MCF 10A (cell line): Measurements from ENCODE around the gene RBM48. TPM values are rescaled to one million over a fixed set of nuclear protein-coding genes. Genes with fewer than 3 reads are reported as not detected.

ENCODE experiments used
- BruUV-seq: library from RNA; stranded (reverse); fragments of 400-500 nt; replicated peaks from 2 replicates; lab custom pipeline; 2021; lab: Mats Ljungman, UMichigan
- CTCF ChIA-PET: fragments of 300-600 bp; sonication (Branson Sonifier 250); formaldehyde crosslinking; extraction: SDS; loops from one replicate; lab custom pipeline; 2021; ENCODE audit warnings: antibody characterized with exemption, inconsistent platforms; lab: Yijun Ruan, JAX
- POLR2A ChIA-PET: fragments of 300-600, 350-650 bp; sonication (Branson Sonifier 250); formaldehyde crosslinking; extraction: SDS; loops from one replicate; lab custom pipeline; 2020; ENCODE audit warnings: antibody characterized with exemption, inconsistent platforms; lab: Yijun Ruan, JAX
- DNase-seq: peaks from one replicate; pipeline ENCODE4 v3.0.0-alpha.2; 2018; ENCODE audit not compliant: unreplicated experiment
- H3K27ac Mint-ChIP-seq: one replicate; pipeline ENCODE4 v1.8.0; 2022; ENCODE audit warnings: mild to moderate bottlenecking, low read depth, mixed read lengths; ENCODE audit not compliant: unreplicated experiment
- H3K27me3 Mint-ChIP-seq: one replicate; pipeline ENCODE4 v1.8.0; 2022; ENCODE audit warnings: mixed read lengths; ENCODE audit not compliant: insufficient read depth, unreplicated experiment
- H3K36me3 Mint-ChIP-seq: one replicate; pipeline ENCODE4 v1.8.0; 2022; ENCODE audit warnings: mild to moderate bottlenecking, moderate library complexity, mixed read lengths; ENCODE audit not compliant: insufficient read depth, unreplicated experiment
- H3K4me1 Mint-ChIP-seq: one replicate; pipeline ENCODE4 v1.8.0; 2022; ENCODE audit warnings: mixed read lengths; ENCODE audit not compliant: insufficient read depth, unreplicated experiment
- H3K4me3 Mint-ChIP-seq: one replicate; pipeline ENCODE4 v1.8.0; 2022; ENCODE audit warnings: mild to moderate bottlenecking, moderate library complexity, mixed read lengths; ENCODE audit not compliant: unreplicated experiment
- H3K9me3 Mint-ChIP-seq: one replicate; pipeline ENCODE4 v1.8.0; 2022; ENCODE audit warnings: mixed read lengths; ENCODE audit not compliant: unreplicated experiment
- intact Hi-C: fragments of 100-400 bp; cut with micrococcal nuclease; formaldehyde crosslinking; loops from 2 replicates; pipeline ENCODE4 v1.14.1; 2022
- total RNA-seq: library from RNA; stranded (reverse); gene quantifications from 2 replicates; pipeline ENCODE4 v1.2.3, GENCODE V29; 2022
- TF ChIP-seq, protein P1 (sequence below): fragments of 200-600 bp; IDR thresholded peaks from one replicate; pipeline ENCODE4 v1.8.0; 2022; ENCODE audit warnings: antibody characterized with exemption, mild to moderate bottlenecking; ENCODE audit not compliant: unreplicated experiment

The RBM48 gene
- total RNA-seq, 1 experiment from 2014 or later, result 10.4 TPM

- Mint-ChIP-seq H3K27ac (no peak overlapping the region), H3K36me3 (peaks cover 73% of the 10 kb centered on the region), H3K9me3 (no peaks in the 10 kb centered on the region), H3K4me3 (no peak overlapping the region), H3K4me1 (no peaks in the 10 kb centered on the region), H3K27me3 (no peaks in the 10 kb centered on the region)
- intact Hi-C loops, result no loop called here
- ChIA-PET CTCF (interaction anchor here (0.6 kb wide), 1 partner anchor 22 kb away, joined by 3 read pairs; no protein-coding TSS in a partner anchor), POLR2A (interaction anchor here (1.6 kb wide), 1 partner anchor 9 kb away, joined by 6 read pairs; no protein-coding TSS in a partner anchor)
- no TSS peak for BruUV-seq
- DNase-seq, result no peak
- TF ChIP-seq, protein P1, sequence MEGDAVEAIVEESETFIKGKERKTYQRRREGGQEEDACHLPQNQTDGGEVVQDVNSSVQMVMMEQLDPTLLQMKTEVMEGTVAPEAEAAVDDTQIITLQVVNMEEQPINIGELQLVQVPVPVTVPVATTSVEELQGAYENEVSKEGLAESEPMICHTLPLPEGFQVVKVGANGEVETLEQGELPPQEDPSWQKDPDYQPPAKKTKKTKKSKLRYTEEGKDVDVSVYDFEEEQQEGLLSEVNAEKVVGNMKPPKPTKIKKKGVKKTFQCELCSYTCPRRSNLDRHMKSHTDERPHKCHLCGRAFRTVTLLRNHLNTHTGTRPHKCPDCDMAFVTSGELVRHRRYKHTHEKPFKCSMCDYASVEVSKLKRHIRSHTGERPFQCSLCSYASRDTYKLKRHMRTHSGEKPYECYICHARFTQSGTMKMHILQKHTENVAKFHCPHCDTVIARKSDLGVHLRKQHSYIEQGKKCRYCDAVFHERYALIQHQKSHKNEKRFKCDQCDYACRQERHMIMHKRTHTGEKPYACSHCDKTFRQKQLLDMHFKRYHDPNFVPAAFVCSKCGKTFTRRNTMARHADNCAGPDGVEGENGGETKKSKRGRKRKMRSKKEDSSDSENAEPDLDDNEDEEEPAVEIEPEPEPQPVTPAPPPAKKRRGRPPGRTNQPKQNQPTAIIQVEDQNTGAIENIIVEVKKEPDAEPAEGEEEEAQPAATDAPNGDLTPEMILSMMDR, result no peak
Observed at GRCh38 chr7:92498557-92498956, 30.0 kb upstream of the RBM48 start.

DNA sequence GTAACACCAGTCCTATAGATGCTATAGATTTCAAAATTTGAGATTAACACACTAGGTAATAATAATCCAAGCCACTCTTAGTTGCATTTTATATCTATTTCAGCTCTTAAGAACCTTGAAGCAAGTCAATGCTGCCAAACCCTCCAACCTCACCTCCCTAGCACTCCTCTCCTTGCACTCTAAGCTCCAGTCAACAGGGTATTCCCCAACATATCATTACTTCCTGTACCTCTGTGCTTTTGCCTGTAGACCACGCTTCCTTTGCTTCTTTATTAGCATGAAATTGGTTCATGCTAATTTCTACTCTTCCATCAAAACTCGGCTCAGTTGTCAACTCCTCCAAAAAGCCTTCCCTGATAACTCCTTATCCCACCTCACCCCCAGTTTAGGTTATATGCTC lies 24.8 kb upstream of the RBM48 start:
- Mint-ChIP-seq H3K36me3 (peaks cover 61% of the 10 kb centered on the region), H3K27me3 (no peaks in the 10 kb centered on the region), H3K4me1 (no peaks in the 10 kb centered on the region), H3K27ac (no peak overlapping the region), H3K4me3 (no peak overlapping the region), H3K9me3 (no peaks in the 10 kb centered on the region)
- no TSS peak for BruUV-seq
- intact Hi-C loops, result no loop called here
- DNase-seq, result no peak
- POLR2A ChIA-PET, result interaction anchor here (1.0 kb wide), 1 partner anchor 17 kb away, joined by 3 read pairs; no protein-coding TSS in a partner anchor
- CTCF ChIA-PET, result no interaction called here
- TF ChIP-seq, protein P1, result no peak

GRCh38 chr7:92504563-92504962 lies 24.0 kb upstream of the RBM48 start:
- no peak for DNase-seq
- no peaks in the 10 kb centered on the region for H3K4me1 Mint-ChIP-seq
- H3K9me3 Mint-ChIP-seq, result no peaks in the 10 kb centered on the region
- BruUV-seq, result no TSS peak
- CTCF ChIA-PET, result no interaction called here
- intact Hi-C loops, result no loop called here
- no peaks in the 10 kb centered on the region for H3K27me3 Mint-ChIP-seq
- TF ChIP-seq, protein P1, result no peak
- POLR2A ChIA-PET, result no interaction called here
- no peak overlapping the region for H3K27ac Mint-ChIP-seq
- no peak overlapping the region for H3K4me3 Mint-ChIP-seq
- peaks cover 53% of the 10 kb centered on the region for H3K36me3 Mint-ChIP-seq

DNA sequence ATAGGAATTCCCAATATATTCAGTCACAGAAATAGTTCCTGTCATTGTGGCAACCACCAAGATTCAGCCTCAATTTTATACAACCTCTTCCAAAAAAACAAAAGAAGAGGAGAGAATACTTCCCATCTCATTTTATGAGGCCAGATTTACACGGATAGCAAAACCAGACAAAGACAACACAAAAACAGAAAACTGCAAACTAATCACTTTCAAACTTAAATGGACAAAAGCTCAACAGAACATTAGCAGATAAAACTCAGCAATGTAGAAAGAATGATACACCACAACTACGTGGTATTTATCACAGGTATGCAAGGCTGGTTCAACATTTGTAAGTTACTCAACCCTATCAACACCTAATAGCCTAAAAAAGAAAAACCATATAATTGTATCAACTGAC lies 22.2 kb upstream of the RBM48 start:
- Mint-ChIP-seq H3K36me3 (peaks cover 35% of the 10 kb centered on the region), H3K4me3 (no peak overlapping the region), H3K27me3 (no peaks in the 10 kb centered on the region), H3K27ac (no peak overlapping the region), H3K4me1 (no peaks in the 10 kb centered on the region), H3K9me3 (no peaks in the 10 kb centered on the region)
- no TSS peak for BruUV-seq
- intact Hi-C loops, result no loop called here
- no peak for DNase-seq
- ChIA-PET POLR2A (no interaction called here), CTCF (interaction anchor here (0.6 kb wide), 1 partner anchor 531 kb away, joined by 3 read pairs; no protein-coding TSS in a partner anchor)
- TF ChIP-seq, protein P1, result no peak
